ENCODE data around the gene KCTD15.

The KCTD15 gene

DNA sequence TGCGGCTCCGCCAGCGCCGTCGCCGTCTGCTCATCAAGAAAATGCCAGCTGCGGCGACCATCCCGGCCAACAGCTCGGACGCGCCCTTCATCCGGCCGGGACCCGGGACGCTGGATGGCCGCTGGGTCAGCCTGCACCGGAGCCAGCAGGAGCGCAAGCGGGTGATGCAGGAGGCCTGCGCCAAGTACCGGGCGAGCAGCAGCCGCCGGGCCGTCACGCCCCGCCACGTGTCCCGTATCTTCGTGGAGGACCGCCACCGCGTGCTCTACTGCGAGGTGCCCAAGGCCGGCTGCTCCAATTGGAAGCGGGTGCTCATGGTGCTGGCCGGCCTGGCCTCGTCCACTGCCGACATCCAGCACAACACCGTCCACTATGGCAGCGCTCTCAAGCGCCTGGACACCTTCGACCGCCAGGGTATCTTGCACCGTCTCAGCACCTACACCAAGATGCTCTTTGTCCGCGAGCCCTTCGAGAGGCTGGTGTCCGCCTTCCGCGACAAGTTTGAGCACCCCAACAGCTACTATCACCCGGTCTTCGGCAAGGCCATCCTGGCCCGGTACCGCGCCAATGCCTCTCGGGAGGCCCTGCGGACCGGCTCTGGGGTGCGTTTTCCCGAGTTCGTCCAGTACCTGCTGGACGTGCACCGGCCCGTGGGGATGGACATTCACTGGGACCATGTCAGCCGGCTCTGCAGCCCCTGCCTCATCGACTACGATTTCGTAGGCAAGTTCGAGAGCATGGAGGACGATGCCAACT, 24.4 kb upstream of the KCTD15 start:
- no peak for DNase-seq (ENCODE audit: low spot score)

GRCh38 chr19:33772858-33773180, 23.9 kb upstream of the KCTD15 start:
- DNase-seq (ENCODE audit: low spot score) = no peak

DNA sequence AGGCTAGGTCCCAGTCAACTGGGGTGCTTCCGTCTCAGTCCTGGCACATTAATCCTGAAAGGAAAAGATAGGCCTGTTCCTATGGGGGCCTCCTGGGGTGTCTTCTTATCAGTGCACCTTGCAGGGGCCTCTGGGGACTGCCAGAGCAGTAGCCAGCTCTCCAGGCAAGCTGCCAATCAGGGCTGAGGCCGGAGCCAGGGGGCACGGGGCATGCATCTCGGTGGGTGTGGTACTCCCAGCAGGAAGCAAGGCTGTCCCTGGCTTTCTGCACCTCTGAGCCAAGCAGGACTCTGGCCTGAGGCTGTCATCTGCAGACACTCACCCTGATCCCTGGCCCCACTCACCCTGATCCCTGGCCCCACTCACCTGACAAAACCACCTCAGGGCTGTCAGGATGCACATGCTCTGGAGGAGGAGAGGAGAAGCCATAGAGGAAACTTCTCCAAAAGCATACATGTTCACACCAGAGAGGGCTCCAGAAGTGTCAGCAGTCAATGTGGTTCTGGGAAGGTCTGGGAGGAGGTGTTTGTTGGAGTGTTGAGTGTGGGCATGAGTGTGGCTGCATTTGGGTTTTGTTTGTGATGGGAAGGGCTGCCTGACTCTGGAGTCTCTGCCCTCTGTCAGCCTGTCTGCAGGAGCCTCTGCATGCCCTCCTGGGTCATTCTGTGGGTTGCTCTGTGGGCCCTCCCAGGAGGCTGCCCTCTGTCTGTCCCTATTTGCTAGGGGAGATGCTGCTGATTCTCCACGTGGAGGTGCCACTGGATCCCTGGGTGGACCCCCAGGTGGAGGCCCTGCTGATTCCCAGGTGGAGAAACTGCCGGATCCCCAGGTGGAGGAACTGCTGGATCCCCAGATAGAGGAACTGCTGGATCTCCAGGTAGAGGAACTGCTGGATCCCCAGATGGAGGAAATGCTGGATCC, 22.7 kb upstream of the KCTD15 start:
- DNase-seq (ENCODE audit: low spot score) = no peak

DNA sequence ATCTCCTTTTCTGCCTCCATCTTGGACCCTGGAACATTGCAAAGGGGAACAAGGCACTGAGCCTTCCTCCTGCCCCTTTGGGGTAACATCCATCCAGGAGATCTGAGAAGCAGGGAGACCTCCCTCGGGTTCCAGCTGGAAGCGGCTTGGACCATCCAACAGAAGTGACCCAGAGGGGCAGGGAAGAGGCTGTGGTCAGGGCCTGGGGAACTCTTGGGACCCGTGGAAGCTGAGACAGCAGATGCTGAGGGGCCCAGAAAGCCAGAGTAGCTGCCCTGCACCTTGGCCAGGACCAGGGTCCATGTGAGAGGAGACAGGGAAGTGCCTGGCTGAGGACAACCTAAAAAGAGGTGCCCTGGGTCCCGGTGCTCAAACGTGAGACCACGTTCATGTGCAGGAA, 21.9 kb upstream of the KCTD15 start:
- no peak for DNase-seq (ENCODE audit: low spot score)

GRCh38 chr19:33775731-33776487, 20.8 kb upstream of the KCTD15 start:
- no peak for DNase-seq (ENCODE audit: low spot score)

DNA sequence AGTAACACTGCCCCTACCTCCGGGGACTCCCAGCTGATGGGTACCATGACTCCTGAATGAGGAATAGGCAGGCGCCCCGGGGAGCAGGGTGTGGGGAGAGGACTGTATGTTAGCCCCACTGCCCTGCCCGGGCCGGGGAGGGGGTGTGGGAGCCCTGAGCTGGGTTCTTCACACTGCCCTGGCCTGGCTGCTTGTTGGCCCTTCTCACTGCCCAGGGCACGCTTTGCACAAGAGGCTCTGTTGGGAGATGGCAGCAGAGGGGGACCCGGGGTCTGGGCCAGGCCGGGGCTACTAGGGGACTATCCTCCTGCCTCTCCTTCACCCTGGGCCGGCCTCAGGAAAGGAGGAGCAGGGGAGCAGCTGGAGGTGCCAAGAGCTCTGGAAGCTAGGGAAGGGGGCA, 19.3 kb upstream of the KCTD15 start:
- no peak for DNase-seq (ENCODE audit: low spot score)

DNA sequence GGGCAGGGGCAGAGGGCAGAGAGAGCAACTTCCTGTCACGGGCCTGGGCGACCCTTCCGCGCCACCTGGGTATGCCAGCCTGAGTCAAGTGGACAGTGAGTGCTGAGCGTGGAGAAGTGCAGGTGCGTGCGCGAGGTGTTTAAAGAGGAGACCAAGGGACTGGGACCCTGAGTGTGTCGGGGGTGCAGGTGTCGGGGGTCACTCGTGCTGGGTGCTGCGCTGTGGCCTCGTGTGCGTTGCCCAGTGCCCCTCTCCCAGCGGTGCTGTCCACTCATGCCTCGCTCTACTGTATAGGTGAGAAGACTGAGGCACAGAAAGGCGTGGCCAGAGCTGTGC, 18.9 kb upstream of the KCTD15 start:
- no peak for DNase-seq (ENCODE audit: low spot score)

DNA sequence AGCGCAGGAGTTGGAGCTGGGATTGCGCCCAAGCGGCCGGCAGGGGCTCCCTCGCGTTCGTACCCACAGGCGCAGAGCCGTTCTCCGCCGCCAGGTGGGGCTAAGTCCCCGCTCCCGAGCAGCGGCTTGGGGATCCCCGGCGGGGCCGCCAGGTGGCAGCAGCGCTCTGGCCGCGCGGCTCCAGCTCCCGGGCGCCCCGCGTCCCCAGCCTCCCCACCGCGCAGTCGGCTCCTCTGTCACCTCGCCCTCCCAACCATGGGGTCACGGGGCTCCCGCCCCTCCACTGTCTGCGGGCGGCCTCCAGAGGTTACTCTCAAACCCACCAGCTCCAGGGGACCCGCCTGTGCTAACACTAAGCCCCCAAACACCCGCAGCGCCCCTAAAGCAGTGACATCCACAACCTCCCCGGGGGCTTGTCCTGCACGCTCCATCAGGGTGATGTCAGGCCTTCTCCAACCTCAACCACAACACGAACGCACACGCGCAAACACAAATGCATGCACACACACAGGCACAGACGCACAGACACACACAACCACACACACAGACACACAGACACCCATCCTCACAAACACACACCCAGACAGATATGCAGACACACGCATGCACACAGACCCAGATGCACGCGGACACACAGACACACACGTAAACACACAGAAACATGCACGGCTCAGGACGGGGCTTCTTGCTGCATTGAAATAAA, 18.4 kb upstream of the KCTD15 start:
- peak; percentile 95 for DNase-seq (ENCODE audit: low spot score)

GRCh38 chr19:33779849-33780248, 16.8 kb upstream of the KCTD15 start:
- DNase-seq (ENCODE audit: low spot score) = no peak

- no peak for DNase-seq (ENCODE audit: low spot score)
Observed at GRCh38 chr19:33780251-33780650, 16.4 kb upstream of the KCTD15 start.

DNA sequence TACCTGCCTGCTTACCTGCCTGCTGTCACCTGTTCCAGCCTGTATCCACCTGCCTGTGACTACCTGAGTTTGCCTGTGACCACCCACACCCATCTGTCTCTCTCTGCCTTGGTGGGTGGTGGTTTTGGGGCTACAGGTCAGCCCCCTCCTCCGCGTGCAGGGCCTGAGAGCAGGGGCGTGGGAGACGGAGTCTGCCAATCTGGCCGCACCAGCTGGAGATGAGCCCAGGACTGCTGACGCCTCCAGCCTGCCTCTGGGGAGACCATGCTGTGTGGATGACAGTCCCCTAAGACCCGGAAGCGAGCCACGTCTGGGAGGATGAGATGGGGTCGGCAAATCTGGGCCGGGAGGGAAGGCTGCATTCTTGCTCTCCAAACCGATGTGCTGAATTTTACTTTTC, 15.9 kb upstream of the KCTD15 start:
- DNase-seq (ENCODE audit: low spot score) = no peak

GRCh38 chr19:33781415-33781935, 15.2 kb upstream of the KCTD15 start:
- no peak for DNase-seq (ENCODE audit: low spot score)

- no peak for DNase-seq (ENCODE audit: low spot score)
Observed at GRCh38 chr19:33781996-33782395, 14.7 kb upstream of the KCTD15 start.

- no peak for DNase-seq (ENCODE audit: low spot score)
Observed at GRCh38 chr19:33784432-33784831, 12.2 kb upstream of the KCTD15 start.

DNA sequence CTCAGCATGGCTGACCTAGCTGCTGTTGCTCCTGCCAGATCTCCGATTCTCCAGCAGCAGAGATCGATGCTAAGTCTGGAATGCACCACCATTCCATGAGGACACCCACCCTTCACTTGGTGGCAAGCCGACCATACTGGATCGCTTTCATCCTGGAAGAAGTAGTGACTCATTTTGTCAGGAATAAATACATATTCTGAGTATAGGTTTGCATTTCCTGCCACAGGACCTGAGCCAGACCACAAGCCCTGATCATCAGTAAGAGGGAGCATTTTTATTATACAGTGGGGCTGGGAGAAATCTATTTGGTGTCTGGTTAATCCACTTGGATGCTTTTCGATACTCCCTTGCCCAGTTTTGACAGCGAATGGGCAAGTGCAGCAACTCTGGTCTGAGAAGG, 10.9 kb upstream of the KCTD15 start:
- DNase-seq (ENCODE audit: low spot score) = no peak

- no peak for DNase-seq (ENCODE audit: low spot score)
Observed at GRCh38 chr19:33788676-33789075, 8.0 kb upstream of the KCTD15 start.

DNA sequence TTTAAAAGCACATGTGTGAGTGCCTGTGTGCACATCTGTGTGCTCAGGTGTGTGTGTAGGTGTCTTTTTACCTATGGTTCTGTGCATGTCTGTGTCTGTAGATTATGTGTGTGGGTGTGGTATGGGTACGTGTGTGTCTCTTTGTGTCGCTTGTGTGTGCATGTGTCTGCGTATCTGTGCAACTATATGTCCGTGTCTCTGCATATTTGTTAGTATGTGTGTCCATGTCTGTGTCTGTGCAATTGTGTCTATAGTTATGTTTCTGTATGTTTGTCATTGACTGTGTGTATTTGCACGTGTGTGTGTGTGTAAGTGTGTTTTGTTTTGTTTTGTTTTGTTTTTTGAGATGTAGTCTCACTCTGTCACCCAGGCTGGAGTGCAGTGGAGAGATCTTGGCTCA, 7.3 kb upstream of the KCTD15 start:
- DNase-seq (ENCODE audit: low spot score) = no peak

DNA sequence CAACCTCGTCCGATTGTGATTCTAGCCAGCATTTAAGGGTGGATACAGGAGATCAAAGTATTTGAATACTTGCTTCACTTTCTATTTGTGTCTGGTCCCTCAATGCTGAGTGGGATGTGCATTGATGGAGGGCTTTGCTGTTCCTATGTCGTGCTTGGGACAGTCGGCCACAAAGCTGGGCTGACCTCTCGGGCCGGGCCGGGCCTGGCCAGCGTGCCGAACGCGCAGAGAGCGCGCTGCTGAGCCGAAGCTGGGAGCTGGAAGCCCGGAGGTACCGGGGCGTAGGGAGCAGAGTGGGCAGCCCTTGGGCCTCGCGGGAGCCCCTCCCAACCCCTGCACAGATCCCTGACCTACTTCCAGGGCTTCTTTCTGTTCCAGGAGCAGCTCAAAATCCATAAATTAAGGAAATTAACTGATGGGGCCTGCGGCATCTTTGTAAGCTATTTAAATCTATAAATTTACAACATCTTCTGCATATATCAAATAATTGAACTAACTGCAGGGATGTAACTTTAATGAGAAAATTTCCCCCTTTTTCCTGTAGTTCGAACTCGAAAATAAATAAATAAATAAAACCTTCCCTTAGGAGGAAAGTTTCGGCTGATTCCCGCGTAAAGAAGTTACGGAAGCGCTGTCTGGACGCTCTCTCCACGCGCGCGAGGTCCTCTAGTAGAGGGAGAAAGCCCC, 1.8 kb upstream of the KCTD15 start:
- DNase-seq (ENCODE audit: low spot score) = no peak

GRCh38 chr19:33795370-33796163, 1.1 kb upstream of the KCTD15 start:
- DNase-seq (ENCODE audit: low spot score) = peak; percentile 86

GRCh38 chr19:33797802-33798671, 1.4 kb downstream of the KCTD15 start:
- DNase-seq (ENCODE audit: low spot score) = no peak

Measured in AG08395 (cell line).